ENCODE data around the gene TM4SF5.

DNA sequence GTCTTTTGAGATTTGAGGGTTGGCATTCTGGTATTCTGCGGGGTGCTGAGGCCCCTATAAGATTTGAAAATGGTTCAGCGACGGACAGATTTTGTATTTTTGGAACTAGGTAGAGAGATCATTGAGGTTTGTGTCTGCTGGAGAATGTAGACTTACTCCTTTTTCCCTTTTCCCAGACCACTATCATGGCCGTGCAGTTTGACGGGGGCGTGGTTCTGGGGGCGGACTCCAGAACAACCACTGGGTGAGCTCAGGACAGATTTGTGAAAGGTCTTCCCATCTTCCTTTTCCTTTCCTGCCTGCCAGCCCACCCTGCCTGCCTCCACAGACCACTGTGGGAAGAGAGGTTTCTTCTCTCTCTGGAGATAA, 24.9 kb downstream of the TM4SF5 start:
- TF ChIP-seq, protein P1, sequence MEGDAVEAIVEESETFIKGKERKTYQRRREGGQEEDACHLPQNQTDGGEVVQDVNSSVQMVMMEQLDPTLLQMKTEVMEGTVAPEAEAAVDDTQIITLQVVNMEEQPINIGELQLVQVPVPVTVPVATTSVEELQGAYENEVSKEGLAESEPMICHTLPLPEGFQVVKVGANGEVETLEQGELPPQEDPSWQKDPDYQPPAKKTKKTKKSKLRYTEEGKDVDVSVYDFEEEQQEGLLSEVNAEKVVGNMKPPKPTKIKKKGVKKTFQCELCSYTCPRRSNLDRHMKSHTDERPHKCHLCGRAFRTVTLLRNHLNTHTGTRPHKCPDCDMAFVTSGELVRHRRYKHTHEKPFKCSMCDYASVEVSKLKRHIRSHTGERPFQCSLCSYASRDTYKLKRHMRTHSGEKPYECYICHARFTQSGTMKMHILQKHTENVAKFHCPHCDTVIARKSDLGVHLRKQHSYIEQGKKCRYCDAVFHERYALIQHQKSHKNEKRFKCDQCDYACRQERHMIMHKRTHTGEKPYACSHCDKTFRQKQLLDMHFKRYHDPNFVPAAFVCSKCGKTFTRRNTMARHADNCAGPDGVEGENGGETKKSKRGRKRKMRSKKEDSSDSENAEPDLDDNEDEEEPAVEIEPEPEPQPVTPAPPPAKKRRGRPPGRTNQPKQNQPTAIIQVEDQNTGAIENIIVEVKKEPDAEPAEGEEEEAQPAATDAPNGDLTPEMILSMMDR (conservative IDR thresholded peaks at IDR 0.05; ENCODE audit: low read length), result no peak
- no peak for TF ChIP-seq EZH2phosphoT487 (IDR thresholded peaks at IDR 0.05; ENCODE audit: borderline replicate concordance)
